Chondrocyte (in vitro differentiated cells): ENCODE measurements around the gene MPP3. TPM values are rescaled to one million over a fixed set of nuclear protein-coding genes. Genes with fewer than 3 reads are reported as not detected.

Source experiments
- DNase-seq: peaks from one replicate; pipeline ENCODE4 v3.0.0; 2021; ENCODE audit warnings: mixed read lengths, low spot score
- H3K27ac Mint-ChIP-seq: one replicate; pipeline ENCODE4 v1.8.0; 2021; ENCODE audit warnings: mild to moderate bottlenecking, moderate library complexity, mixed read lengths; ENCODE audit not compliant: unreplicated experiment
- H3K27me3 Mint-ChIP-seq: 2 replicates; pipeline ENCODE4 v1.8.0; 2021; ENCODE audit warnings: low read depth, mixed read lengths
- H3K36me3 Mint-ChIP-seq: 2 replicates; pipeline ENCODE4 v1.8.0; 2021; ENCODE audit warnings: low read depth, mixed read lengths
- H3K4me1 Mint-ChIP-seq: 2 replicates; pipeline ENCODE4 v1.8.0; 2021; ENCODE audit warnings: low read depth, mild to moderate bottlenecking, mixed read lengths
- H3K4me3 Mint-ChIP-seq: one replicate; pipeline ENCODE4 v1.8.0; 2021; ENCODE audit warnings: mild to moderate bottlenecking, moderate library complexity, mixed read lengths; ENCODE audit not compliant: unreplicated experiment
- H3K9me3 Mint-ChIP-seq: 2 replicates; pipeline ENCODE4 v1.8.0; 2021; ENCODE audit warnings: low read depth, mixed read lengths
- CTCF ChIP-seq: fragments of 200-600 bp; sonication (generic); IDR thresholded peaks from 2 replicates; pipeline ENCODE4 v1.5.0; 2021; ENCODE audit warnings: antibody characterized with exemption, mild to moderate bottlenecking, moderate library complexity
- total RNA-seq: library from RNA; stranded (reverse); gene quantifications from 3 replicates; pipeline ENCODE4 v1.2.1, GENCODE V29; 2021

The MPP3 gene
- total RNA-seq, 1 donor from 2014 or later, result 14.4 TPM

GRCh38 chr17:43860077-43860725, 27.3 kb upstream of the MPP3 start:
- DNase-seq, result no peak
- no peaks in the 10 kb centered on the region for H3K36me3 Mint-ChIP-seq
- H3K4me1 Mint-ChIP-seq, result peaks cover 6% of the 10 kb centered on the region
- H3K9me3 Mint-ChIP-seq, result no peaks in the 10 kb centered on the region
- H3K4me3 Mint-ChIP-seq, result no peak overlapping the region
- no peak for TF ChIP-seq CTCF
- H3K27ac Mint-ChIP-seq, result no peak overlapping the region
- H3K27me3 Mint-ChIP-seq, result peaks cover 7% of the 10 kb centered on the region

DNA sequence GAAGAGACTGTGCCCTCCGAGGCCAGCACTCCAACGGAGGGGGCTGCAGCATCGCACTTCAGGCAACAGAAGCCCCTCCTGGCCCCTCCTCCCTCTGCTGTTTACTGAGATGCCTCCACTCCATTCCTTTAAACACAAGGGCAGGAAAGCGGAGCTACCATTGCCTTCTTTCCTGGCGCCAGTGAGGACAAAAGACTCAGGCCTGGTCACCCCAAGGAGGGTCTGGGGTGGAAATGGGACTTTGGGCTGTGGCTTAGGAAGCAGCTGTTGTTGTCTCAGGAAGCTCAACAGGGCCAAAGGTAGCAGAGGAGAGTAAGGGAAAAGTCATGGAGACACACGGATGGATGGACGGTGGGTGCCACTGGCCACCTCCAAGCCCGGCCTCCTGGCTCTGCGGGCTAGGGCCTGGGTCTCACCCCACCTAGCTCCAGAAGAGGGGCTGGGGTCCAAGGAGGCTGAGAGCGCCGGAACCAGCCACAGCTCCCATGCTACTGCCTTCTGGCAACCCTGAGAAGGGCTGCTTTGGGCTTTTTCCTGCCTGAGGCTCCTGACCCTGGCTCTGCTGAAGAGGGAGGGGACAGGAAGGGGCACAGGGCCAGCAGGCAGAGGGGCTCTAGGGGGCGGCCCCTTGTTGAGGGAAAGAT, 25.1 kb upstream of the MPP3 start:
- TF ChIP-seq CTCF, result no peak
- Mint-ChIP-seq H3K4me3 (no peak overlapping the region), H3K27ac (no peak overlapping the region), H3K27me3 (peaks cover 10% of the 10 kb centered on the region), H3K9me3 (no peaks in the 10 kb centered on the region), H3K36me3 (no peaks in the 10 kb centered on the region), H3K4me1 (no peaks in the 10 kb centered on the region)
- DNase-seq, result no peak

DNA sequence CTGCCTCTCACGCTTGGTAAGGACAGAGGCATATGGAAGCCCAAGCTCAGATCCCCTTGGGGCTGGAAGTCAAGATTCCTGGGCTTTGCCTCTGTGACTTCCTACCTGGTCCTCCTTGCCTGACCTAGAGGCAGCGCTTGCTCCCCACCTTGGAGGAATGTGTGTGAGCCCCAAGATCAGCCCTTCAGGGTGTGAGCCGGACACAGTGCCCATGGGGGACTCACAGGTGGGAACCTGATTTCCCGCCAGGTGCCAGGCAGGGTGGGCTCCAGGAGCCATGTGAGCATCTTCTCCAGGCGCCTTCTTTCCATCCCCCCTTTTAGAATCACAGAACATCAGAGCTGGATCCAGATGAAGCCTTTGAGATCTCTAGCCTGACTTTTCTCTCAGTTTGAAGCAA, 24.2 kb upstream of the MPP3 start:
- Mint-ChIP-seq H3K27ac (no peak overlapping the region), H3K4me3 (no peak overlapping the region), H3K36me3 (no peaks in the 10 kb centered on the region), H3K9me3 (no peaks in the 10 kb centered on the region), H3K4me1 (no peaks in the 10 kb centered on the region), H3K27me3 (peaks cover 13% of the 10 kb centered on the region)
- TF ChIP-seq CTCF, result no peak
- no peak for DNase-seq

GRCh38 chr17:43856141-43856540, 23.2 kb upstream of the MPP3 start:
- Mint-ChIP-seq H3K27me3 (peaks cover 16% of the 10 kb centered on the region), H3K4me3 (no peak overlapping the region), H3K9me3 (no peaks in the 10 kb centered on the region), H3K27ac (no peak overlapping the region), H3K4me1 (no peaks in the 10 kb centered on the region), H3K36me3 (no peaks in the 10 kb centered on the region)
- no peak for DNase-seq
- no peak for TF ChIP-seq CTCF

DNA sequence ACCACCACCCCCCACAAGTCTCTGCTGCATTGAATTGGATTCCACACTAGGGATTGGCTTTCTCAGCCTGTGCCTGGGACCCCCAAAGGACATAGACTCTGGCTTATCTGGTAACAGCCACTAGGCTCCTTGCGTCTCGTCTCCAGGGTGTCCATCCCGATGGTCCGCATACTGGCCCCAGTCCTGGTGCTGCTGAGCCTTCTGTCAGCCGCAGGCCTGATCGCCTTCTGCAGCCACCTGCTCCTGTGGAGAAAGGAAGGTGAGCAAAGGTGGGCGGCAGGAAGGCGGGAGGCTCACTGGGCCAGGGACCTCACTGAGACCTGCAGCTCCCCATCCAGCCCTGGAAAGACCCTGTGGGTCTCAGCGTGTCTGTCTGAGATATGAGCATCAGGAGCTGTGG, 22.1 kb upstream of the MPP3 start:
- Mint-ChIP-seq H3K4me1 (no peaks in the 10 kb centered on the region), H3K4me3 (no peak overlapping the region), H3K27me3 (peaks cover 16% of the 10 kb centered on the region), H3K27ac (no peak overlapping the region), H3K36me3 (no peaks in the 10 kb centered on the region), H3K9me3 (no peaks in the 10 kb centered on the region)
- no peak for TF ChIP-seq CTCF
- DNase-seq, result no peak
